Calu3 (cell line): Measurements from ENCODE around the gene BCL2L1. TPM values are rescaled to one million over a fixed set of nuclear protein-coding genes. Genes with fewer than 3 reads are reported as not detected.
"Not testable (repeated sequence)": the region's sequence is repeated elsewhere in the genome, so short reads cannot be mapped to it uniquely, and the experiment has no call there.

Source experiments
- BruUV-seq: library from RNA; stranded (reverse); fragments of 400-500 nt; replicated peaks from 2 replicates; lab custom pipeline; 2021; lab: Mats Ljungman, UMichigan
- CTCF ChIA-PET: fragments of 300-600 bp; sonication (Branson Sonifier 250); formaldehyde crosslinking; loops from one replicate; lab custom pipeline; 2022; ENCODE audit warnings: antibody characterized with exemption; lab: Charles Lee
- DNase-seq: peaks from one replicate; pipeline ENCODE4 v3.0.0; 2022
- H3K27ac Mint-ChIP-seq: one replicate; pipeline ENCODE4 v1.8.0; 2022; ENCODE audit warnings: mixed read lengths; ENCODE audit not compliant: unreplicated experiment
- H3K27me3 Mint-ChIP-seq: one replicate; pipeline ENCODE4 v1.8.0; 2022; ENCODE audit warnings: mixed read lengths; ENCODE audit not compliant: unreplicated experiment
- H3K36me3 Mint-ChIP-seq: one replicate; pipeline ENCODE4 v1.8.0; 2022; ENCODE audit warnings: mild to moderate bottlenecking, moderate library complexity, mixed read lengths; ENCODE audit not compliant: insufficient read depth, unreplicated experiment
- H3K4me1 Mint-ChIP-seq: one replicate; pipeline ENCODE4 v1.8.0; 2022; ENCODE audit warnings: mild to moderate bottlenecking, low read depth, mixed read lengths; ENCODE audit not compliant: unreplicated experiment
- H3K4me3 Mint-ChIP-seq: one replicate; pipeline ENCODE4 v1.8.0; 2022; ENCODE audit warnings: mild to moderate bottlenecking, low read depth, moderate library complexity, mixed read lengths; ENCODE audit not compliant: unreplicated experiment
- H3K9me3 Mint-ChIP-seq: one replicate; pipeline ENCODE4 v1.8.0; 2022; ENCODE audit warnings: low read depth, mixed read lengths; ENCODE audit not compliant: unreplicated experiment
- intact Hi-C: fragments of 100-400 bp; cut with micrococcal nuclease; formaldehyde crosslinking; loops from one replicate; pipeline ENCODE4 v1.10.0; 2022; ENCODE audit not compliant: unreplicated experiment
- total RNA-seq: library from RNA; stranded (reverse); gene quantifications from 2 replicates; pipeline ENCODE4 v1.2.3, GENCODE V29; 2022
- TF ChIP-seq, protein P1 (sequence below): fragments of 200-600 bp; IDR thresholded peaks from one replicate; pipeline ENCODE4 v1.8.0; 2022; ENCODE audit warnings: antibody characterized with exemption; ENCODE audit not compliant: unreplicated experiment

The BCL2L1 gene
- total RNA-seq, 1 experiment from 2014 or later, result 290 TPM

DNA sequence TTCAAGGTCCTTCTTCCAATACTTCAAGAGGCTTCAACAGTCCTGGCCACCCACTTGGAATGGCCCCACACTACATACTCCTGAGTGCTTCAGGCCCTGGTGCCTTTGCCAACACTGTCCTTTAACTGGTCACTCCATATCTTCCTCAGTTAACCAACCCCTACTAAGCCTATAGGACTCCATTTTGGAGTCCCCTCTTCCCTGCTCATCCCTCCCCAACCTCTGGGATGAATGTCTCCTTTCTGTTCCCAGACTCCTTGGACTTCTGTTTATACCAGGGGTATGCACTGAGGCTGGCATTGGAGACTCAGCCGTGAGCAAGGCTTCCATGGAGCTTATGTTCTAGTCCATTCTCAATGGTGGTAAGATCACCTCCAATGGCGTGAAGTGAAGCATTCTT, 51.3 kb downstream of the BCL2L1 start:
- no peak for DNase-seq
- CTCF ChIA-PET, result interaction anchor here (1.0 kb wide), 1 partner anchor 10 kb away, joined by 5 read pairs; no protein-coding TSS in a partner anchor
- Mint-ChIP-seq H3K27ac (peak overlapping the region; percentile 49), H3K4me3 (no peak overlapping the region), H3K27me3 (no peaks in the 10 kb centered on the region), H3K36me3 (peaks cover 97% of the 10 kb centered on the region), H3K4me1 (peaks cover 83% of the 10 kb centered on the region), H3K9me3 (no peaks in the 10 kb centered on the region)
- intact Hi-C loops, result no loop called here
- TF ChIP-seq, protein P1, sequence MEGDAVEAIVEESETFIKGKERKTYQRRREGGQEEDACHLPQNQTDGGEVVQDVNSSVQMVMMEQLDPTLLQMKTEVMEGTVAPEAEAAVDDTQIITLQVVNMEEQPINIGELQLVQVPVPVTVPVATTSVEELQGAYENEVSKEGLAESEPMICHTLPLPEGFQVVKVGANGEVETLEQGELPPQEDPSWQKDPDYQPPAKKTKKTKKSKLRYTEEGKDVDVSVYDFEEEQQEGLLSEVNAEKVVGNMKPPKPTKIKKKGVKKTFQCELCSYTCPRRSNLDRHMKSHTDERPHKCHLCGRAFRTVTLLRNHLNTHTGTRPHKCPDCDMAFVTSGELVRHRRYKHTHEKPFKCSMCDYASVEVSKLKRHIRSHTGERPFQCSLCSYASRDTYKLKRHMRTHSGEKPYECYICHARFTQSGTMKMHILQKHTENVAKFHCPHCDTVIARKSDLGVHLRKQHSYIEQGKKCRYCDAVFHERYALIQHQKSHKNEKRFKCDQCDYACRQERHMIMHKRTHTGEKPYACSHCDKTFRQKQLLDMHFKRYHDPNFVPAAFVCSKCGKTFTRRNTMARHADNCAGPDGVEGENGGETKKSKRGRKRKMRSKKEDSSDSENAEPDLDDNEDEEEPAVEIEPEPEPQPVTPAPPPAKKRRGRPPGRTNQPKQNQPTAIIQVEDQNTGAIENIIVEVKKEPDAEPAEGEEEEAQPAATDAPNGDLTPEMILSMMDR, result no peak
- no TSS peak for BruUV-seq

DNA sequence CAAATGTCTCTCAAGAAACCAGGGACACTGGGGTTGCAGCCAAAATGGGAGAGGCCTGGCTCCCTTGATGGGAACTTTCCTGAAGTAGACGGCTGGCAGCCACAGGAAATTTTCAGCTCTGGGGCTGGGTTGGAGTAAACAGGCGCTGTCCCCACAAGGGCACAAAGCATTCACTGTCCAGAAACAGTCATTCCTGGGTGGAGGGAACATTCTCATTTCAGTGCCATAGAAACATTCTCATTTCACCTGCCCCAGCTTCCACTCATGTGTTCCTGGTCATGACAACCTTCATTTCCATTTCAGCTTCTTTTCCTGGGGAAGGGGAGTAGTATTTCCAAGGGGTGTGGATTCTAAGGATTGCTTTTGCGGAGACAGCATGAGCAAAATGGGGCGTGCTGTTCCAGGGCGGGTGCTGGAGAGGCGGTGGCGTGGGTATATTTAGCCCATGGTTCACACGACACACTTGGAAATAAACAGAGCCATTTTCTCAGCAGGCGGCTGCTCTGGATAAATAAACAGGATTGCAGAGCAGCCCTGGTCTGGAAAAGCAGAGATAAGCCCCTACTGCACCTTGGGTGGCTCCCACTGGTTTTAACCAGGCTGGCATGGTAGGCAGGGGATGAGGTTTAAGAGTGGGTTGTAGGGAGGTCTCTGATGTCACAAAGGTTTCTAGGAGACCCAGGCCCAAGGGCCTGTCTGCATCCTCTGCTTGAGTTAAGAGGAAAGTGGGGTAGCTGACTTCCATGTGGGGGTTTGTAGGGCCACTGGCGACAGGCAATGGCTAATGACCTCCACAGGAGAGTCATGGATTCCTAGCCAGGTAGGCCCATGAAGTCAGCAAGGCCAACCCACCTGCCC, 52.1 kb downstream of the BCL2L1 start:
- no peaks in the 10 kb centered on the region for H3K9me3 Mint-ChIP-seq
- no peak for DNase-seq
- H3K36me3 Mint-ChIP-seq, result peaks cover 97% of the 10 kb centered on the region
- TF ChIP-seq, protein P1, result no peak
- intact Hi-C loops, result no loop called here
- CTCF ChIA-PET, result interaction anchor here (1.0 to 1.1 kb wide), 3 partner anchors 9 to 12 kb away, joined by 3 to 6 read pairs (median 5); no protein-coding TSS in a partner anchor
- H3K27me3 Mint-ChIP-seq, result no peaks in the 10 kb centered on the region
- BruUV-seq, result no TSS peak
- no peak overlapping the region for H3K4me3 Mint-ChIP-seq
- H3K27ac Mint-ChIP-seq, result peak overlapping the region; percentile 43
- H3K4me1 Mint-ChIP-seq, result peaks cover 83% of the 10 kb centered on the region

DNA sequence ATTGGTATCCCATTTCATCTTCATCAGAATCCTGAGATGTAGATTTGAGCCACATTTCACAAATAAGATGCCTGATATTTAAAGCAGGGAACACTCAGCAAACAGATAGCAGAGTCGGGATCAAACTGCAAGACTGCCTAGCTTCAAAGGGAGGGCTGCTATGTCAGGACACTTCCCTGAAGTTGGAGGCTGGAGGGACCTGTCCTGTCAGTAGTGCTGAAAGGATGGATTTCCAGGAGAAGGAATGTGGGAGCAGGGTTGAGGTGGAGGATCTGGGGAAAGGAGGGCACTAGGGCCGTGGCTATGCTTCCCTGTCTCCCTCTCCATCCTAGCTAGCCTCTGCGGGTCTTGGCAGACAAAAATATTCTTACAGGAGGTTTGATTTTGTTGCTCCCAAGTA, 52.8 kb downstream of the BCL2L1 start:
- Mint-ChIP-seq H3K36me3 (peaks cover 97% of the 10 kb centered on the region), H3K27me3 (no peaks in the 10 kb centered on the region), H3K9me3 (no peaks in the 10 kb centered on the region), H3K4me3 (peak overlapping the region; percentile 6), H3K27ac (peak overlapping the region; percentile 43), H3K4me1 (peaks cover 83% of the 10 kb centered on the region)
- intact Hi-C loops, result no loop called here
- no TSS peak for BruUV-seq
- CTCF ChIA-PET, result interaction anchor here (1.0 to 1.3 kb wide), 3 partner anchors 8 to 12 kb away, joined by 3 to 6 read pairs (median 3); no protein-coding TSS in a partner anchor
- no peak for DNase-seq
- TF ChIP-seq, protein P1, result no peak

DNA sequence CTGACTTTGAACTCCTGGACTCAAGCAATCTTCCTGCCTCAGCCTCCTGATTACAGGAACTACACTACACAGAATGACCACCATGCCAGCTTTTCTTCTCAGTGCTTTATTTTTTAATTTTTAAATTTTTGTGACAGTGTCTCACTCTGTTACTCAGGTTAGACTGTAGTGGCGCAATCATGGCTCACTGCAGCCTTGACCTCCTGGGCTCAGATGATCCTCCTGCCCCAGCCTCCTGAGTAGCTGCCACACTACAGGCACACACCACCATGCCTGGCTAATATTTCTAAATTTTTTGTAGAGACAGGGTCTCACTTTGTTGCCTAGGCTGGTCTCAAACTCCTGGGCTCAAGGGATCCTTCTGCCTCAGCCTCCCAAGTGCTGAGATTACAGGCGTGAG, 53.7 kb downstream of the BCL2L1 start:
- Mint-ChIP-seq H3K36me3 (peaks cover 97% of the 10 kb centered on the region), H3K27ac (peak overlapping the region; percentile 43), H3K4me1 (peaks cover 83% of the 10 kb centered on the region)
- H3K4me3 Mint-ChIP-seq, H3K27me3 Mint-ChIP-seq, DNase-seq, H3K9me3 Mint-ChIP-seq, BruUV-seq, intact Hi-C loops: not testable (repeated sequence)
- CTCF ChIA-PET, result interaction anchor here (0.9 to 1.3 kb wide), 2 partner anchors 13 to 36 kb away, joined by 3 to 9 read pairs; no protein-coding TSS in a partner anchor
